GM12865 (cell line): ENCODE measurements around the gene INHBC.

Experiments used
- DNase-seq: peaks from one replicate; pipeline ENCODE4 v3.0.0; 2010; ENCODE audit warnings: low read depth
- H3K4me3 ChIP-seq: 2 replicates; pipeline ENCODE4 v1.5.1; 2011; ENCODE audit warnings: mild to moderate bottlenecking, low read depth, low read length, control low read depth
- TF ChIP-seq, protein P1 (sequence below): IDR thresholded peaks from 2 replicates; pipeline ENCODE4 v1.5.1; 2011; ENCODE audit warnings: low read length, control low read depth, low read depth, inconsistent platforms; ENCODE audit not compliant: insufficient read depth; ENCODE audit errors: missing control alignments

INHBC gene

GRCh38 chr12:57460468-57460784 is 25.8 kb downstream of the INHBC start:
- no peak overlapping the region for H3K4me3 ChIP-seq
- no peak for DNase-seq
- TF ChIP-seq, protein P1, sequence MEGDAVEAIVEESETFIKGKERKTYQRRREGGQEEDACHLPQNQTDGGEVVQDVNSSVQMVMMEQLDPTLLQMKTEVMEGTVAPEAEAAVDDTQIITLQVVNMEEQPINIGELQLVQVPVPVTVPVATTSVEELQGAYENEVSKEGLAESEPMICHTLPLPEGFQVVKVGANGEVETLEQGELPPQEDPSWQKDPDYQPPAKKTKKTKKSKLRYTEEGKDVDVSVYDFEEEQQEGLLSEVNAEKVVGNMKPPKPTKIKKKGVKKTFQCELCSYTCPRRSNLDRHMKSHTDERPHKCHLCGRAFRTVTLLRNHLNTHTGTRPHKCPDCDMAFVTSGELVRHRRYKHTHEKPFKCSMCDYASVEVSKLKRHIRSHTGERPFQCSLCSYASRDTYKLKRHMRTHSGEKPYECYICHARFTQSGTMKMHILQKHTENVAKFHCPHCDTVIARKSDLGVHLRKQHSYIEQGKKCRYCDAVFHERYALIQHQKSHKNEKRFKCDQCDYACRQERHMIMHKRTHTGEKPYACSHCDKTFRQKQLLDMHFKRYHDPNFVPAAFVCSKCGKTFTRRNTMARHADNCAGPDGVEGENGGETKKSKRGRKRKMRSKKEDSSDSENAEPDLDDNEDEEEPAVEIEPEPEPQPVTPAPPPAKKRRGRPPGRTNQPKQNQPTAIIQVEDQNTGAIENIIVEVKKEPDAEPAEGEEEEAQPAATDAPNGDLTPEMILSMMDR = no peak

GRCh38 chr12:57460841-57461275 is 26.3 kb downstream of the INHBC start:
- DNase-seq = no peak
- TF ChIP-seq, protein P1 = no peak
- peak overlapping the region; percentile 71 for H3K4me3 ChIP-seq

DNA sequence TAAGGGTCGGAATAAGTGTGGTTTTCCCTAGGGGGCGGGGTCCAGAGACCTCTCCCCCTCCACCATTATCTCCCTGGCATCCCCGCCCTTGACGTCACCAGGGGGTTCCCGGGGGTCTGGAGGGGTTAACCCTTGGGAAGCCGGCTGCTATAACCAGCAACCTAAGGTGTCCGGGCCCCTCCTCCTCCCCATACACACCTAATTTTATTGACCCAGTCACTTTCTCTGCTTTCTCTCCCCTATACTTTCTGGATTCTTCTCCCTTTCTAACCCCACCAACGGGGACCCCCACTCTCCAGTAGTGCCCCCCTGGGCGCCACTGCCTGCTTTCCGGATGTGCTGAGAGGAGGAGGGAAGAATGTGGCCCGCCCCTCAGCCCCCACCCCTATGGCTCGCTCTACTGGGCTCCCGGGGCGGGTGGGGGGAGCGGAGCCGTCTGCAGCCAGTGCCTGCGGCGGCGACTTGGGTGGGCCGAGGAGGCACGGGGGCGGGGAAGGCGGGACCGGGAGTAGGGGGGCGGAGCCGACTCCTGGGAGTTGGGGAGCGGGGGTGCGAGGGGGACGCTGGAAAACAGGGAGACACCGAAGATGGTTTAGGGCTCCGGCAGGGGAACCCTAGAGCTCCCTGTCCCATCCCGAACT is 26.8 kb downstream of the INHBC start:
- no peak for DNase-seq
- TF ChIP-seq, protein P1 = no peak
- peak overlapping the region; percentile 71 for H3K4me3 ChIP-seq

GRCh38 chr12:57461917-57462250 is 27.3 kb downstream of the INHBC start:
- no peak for DNase-seq
- peak overlapping the region; percentile 71 for H3K4me3 ChIP-seq
- TF ChIP-seq, protein P1 = no peak

DNA sequence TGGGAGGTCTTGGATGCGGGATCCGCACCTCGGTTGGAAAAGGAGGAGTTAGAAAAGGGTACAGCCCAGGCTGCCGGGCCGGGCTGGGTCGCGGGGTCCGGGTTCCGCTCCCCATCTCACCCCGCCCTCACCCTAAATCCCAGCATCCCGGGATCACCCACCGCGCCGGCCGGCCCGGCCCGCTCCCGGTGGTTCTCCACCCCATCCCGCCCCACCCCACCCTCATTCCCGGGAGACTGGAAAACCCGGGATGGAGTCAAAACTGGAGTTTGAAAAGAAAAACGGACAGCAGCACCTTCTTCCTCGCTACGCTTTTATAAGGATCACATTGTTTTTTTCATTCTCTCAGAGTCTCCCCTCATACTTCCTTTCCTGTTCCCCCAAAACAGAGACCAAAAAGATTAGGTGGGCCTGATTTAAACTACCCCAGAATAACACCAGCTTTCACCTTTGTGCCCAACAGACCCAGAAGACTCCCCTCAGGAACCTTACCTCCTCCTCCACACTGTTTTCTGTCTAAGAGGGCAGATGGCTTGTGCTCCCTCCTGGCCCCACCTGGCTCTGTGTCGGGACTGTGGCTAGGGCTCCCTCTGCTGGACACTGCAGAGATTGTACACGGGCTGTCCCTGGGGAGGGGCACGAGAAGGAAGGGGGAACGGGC is 27.8 kb downstream of the INHBC start:
- peak; percentile 94 for DNase-seq
- peak overlapping the region; percentile 71 for H3K4me3 ChIP-seq
- TF ChIP-seq, protein P1 = peak; percentile 96

DNA sequence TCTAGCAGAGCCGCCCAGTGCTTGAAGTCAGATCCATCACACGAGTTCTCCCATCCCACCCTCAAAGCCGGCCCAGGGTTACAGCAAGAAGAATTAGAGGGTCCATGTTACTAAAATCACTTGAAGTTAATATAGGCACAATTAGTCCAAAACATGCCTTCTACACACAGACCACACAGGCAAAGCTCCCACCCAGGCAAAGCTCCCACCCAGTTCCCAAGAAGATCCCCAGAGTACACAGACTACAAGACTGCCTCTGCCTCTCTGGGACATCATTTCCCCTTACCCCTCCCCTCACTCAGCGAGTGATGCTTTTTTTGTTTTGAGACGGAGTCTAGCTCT is 28.3 kb downstream of the INHBC start:
- TF ChIP-seq, protein P1 = no peak
- no peak overlapping the region for H3K4me3 ChIP-seq
- no peak for DNase-seq

DNA sequence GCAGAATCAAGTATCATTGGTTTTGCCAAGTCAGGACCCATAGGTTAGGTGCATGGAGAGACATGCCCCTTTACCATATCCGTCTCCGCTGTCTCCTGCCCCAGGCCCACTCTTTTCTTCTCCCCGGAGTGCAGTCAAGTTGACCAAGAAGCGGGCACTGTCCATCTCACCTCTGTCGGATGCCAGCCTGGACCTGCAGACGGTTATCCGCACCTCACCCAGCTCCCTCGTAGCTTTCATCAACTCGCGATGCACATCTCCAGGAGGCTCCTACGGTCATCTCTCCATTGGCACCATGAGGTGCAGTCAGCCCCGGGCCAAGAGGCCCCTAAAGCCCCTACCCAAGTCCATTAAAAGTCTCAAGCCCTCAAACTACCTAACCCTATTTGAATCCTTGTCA is 30.0 kb downstream of the INHBC start:
- TF ChIP-seq, protein P1 = no peak
- no peak overlapping the region for H3K4me3 ChIP-seq
- DNase-seq = no peak
